Central memory CD8-positive, alpha-beta T cell (primary cell): ENCODE results near the gene CD33.
"Not testable (repeated sequence)": the region's sequence is repeated elsewhere in the genome, so short reads cannot be mapped to it uniquely, and the experiment has no call there.

ENCODE experiments used
- ATAC-seq: fragments of 150-1000 bp; cut with Tn5 transposase; replicated peaks from 2 replicates; pipeline ENCODE4 v1.10.0; 2022; ENCODE audit warnings: mild to moderate bottlenecking, moderate FRiP score, moderate number of reproducible peaks; ENCODE audit not compliant: poor library complexity, severe bottlenecking; ENCODE audit errors: extremely low read depth
- DNase-seq, 2 donors: peaks; one replicate each; pipeline ENCODE4 v3.0.0; 2021; ENCODE audit warnings: low spot score in 2 of 2
- H3K27ac Mint-ChIP-seq: one replicate; pipeline ENCODE4 v1.8.0; 2022; ENCODE audit warnings: low read depth, mild to moderate bottlenecking, moderate library complexity, mixed read lengths
- H3K27me3 Mint-ChIP-seq: one replicate; pipeline ENCODE4 v1.8.0; 2022; ENCODE audit warnings: mixed read lengths
- H3K36me3 Mint-ChIP-seq: one replicate; pipeline ENCODE4 v1.8.0; 2022; ENCODE audit warnings: mild to moderate bottlenecking, moderate library complexity, mixed read lengths; ENCODE audit not compliant: insufficient read depth
- H3K4me1 Mint-ChIP-seq: one replicate; pipeline ENCODE4 v1.8.0; 2022; ENCODE audit warnings: mixed read lengths
- H3K4me3 Mint-ChIP-seq: one replicate; pipeline ENCODE4 v1.8.0; 2022; ENCODE audit warnings: mild to moderate bottlenecking, moderate library complexity, mixed read lengths
- H3K9me3 Mint-ChIP-seq: one replicate; pipeline ENCODE4 v1.8.0; 2022; ENCODE audit warnings: mixed read lengths

Gene CD33

DNA sequence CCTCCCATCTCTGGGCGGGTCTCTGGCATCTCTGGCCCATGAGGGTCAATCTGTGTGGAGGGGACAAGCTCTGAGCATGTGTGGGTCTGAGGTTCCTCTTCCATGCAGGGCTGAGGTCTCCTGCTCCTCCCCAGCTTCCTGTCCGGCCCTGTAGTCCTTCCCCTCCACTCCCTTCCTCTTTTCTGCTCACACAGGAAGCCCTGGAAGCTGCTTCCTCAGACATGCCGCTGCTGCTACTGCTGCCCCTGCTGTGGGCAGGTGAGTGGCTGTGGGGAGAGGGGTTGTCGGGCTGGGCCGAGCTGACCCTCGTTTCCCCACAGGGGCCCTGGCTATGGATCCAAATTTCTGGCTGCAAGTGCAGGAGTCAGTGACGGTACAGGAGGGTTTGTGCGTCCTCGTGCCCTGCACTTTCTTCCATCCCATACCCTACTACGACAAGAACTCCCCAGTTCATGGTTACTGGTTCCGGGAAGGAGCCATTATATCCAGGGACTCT is at the start of gene CD33:
CD33 (plus strand) TSS at position 183 of the 496 bp plus-strand sequence; CDS start at position 222, 39 bp downstream.
- H3K36me3 Mint-ChIP-seq, ATAC-seq, DNase-seq, H3K4me1 Mint-ChIP-seq, H3K27ac Mint-ChIP-seq, H3K4me3 Mint-ChIP-seq, H3K9me3 Mint-ChIP-seq: not testable (repeated sequence)
- peaks cover 78% of the 10 kb centered on the region for H3K27me3 Mint-ChIP-seq

DNA sequence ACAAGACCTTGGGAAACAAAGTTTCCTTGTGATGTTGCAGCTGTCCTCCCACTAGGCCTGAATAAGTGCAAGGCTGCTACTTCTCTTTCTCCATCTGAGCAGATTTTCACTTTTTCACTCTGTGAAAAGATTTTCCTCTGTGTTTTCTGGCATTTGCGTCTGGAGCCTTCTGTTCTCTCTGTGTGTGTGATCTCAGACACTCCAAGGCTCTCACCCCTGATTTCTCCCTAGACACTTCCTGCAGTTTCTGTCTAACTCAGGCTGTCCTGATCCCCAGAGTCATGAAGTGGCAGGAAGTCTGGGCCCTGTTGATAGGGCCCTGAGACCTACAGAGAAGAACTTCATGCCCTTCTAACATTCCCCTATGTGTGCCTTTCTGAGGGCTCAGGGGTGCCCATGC is 45.6 kb upstream of the CD33 start:
- Mint-ChIP-seq H3K4me1 (peaks cover 8% of the 10 kb centered on the region), H3K4me3 (no peak overlapping the region), H3K36me3 (peaks cover 1% of the 10 kb centered on the region), H3K27me3 (peaks cover 9% of the 10 kb centered on the region), H3K27ac (no peak overlapping the region), H3K9me3 (no peaks in the 10 kb centered on the region)
- ATAC-seq (no peak), DNase-seq (no peak)

DNA sequence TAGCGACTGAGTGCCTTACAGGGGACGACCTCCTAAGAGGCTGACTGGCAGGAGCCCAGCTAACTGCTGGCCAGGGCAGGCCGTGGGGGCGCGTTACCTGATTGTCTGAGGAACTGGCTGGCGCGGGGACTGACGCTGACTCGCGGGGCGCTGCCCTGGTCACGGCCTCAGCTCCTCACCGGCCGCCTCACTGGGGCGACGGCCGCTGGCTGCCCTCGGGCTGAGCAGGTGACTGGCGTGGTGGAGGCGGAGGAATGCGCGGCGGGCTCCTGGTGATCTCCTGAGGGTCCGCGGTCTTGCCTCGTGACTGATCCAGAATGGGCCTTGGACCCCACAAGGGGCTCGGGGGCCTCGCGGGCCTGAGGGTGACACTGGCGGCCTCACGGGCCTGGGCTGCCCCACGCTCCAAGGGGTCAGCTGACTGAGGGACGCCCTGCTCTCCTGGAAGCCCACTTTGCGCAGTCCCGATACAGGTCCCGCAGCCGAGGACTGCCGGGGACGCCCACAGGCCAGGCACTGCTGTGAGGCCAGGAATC is 43.4 kb upstream of the CD33 start:
- Mint-ChIP-seq H3K4me1 (peaks cover 9% of the 10 kb centered on the region), H3K9me3 (no peaks in the 10 kb centered on the region), H3K36me3 (peaks cover 2% of the 10 kb centered on the region), H3K4me3 (no peak overlapping the region), H3K27me3 (peaks cover 31% of the 10 kb centered on the region), H3K27ac (no peak overlapping the region)
- no peak for DNase-seq
- no peak for ATAC-seq

GRCh38 chr19:51181913-51182419 is 42.9 kb upstream of the CD33 start:
- no peak for ATAC-seq
- peaks cover 9% of the 10 kb centered on the region for H3K4me1 Mint-ChIP-seq

GRCh38 chr19:51183629-51184028 is 41.3 kb upstream of the CD33 start:
- peak overlapping the region; percentile 38 for H3K27ac Mint-ChIP-seq
- ATAC-seq (no peak), DNase-seq (no peak)
- H3K4me1 Mint-ChIP-seq, result peaks cover 9% of the 10 kb centered on the region
- H3K9me3 Mint-ChIP-seq, result no peaks in the 10 kb centered on the region
- H3K4me3 Mint-ChIP-seq, result peak overlapping the region; percentile 52
- H3K27me3 Mint-ChIP-seq, result peaks cover 43% of the 10 kb centered on the region
- peaks cover 2% of the 10 kb centered on the region for H3K36me3 Mint-ChIP-seq

More at GRCh38 chr19:51181913-51182419, 42.9 kb upstream of the CD33 start:
- Mint-ChIP-seq H3K27me3 (peaks cover 33% of the 10 kb centered on the region), H3K9me3 (no peaks in the 10 kb centered on the region), H3K27ac (no peak overlapping the region), H3K4me3 (no peak overlapping the region), H3K36me3 (peaks cover 3% of the 10 kb centered on the region)
- no peak for DNase-seq

- Mint-ChIP-seq H3K4me1 (peaks cover 9% of the 10 kb centered on the region), H3K27me3 (peaks cover 43% of the 10 kb centered on the region), H3K36me3 (peaks cover 1% of the 10 kb centered on the region), H3K27ac (no peak overlapping the region), H3K4me3 (no peak overlapping the region), H3K9me3 (no peaks in the 10 kb centered on the region)
- no peak for ATAC-seq
- no peak for DNase-seq
Measured at GRCh38 chr19:51185069-51185867, 39.6 kb upstream of the CD33 start.

- no peak overlapping the region for H3K27ac Mint-ChIP-seq
Measured at GRCh38 chr19:51185868-51186215, 39.0 kb upstream of the CD33 start.

GRCh38 chr19:51186323-51186722 is 38.6 kb upstream of the CD33 start:
- Mint-ChIP-seq H3K27me3 (peaks cover 43% of the 10 kb centered on the region), H3K9me3 (no peaks in the 10 kb centered on the region), H3K27ac (no peak overlapping the region), H3K36me3 (peaks cover 1% of the 10 kb centered on the region), H3K4me1 (peaks cover 9% of the 10 kb centered on the region), H3K4me3 (no peak overlapping the region)
- no peak for ATAC-seq
- no peak for DNase-seq

More at GRCh38 chr19:51185868-51186215, 39.0 kb upstream of the CD33 start:
- Mint-ChIP-seq H3K4me1 (peaks cover 9% of the 10 kb centered on the region), H3K27me3 (peaks cover 43% of the 10 kb centered on the region), H3K36me3 (peaks cover 1% of the 10 kb centered on the region), H3K4me3 (no peak overlapping the region), H3K9me3 (no peaks in the 10 kb centered on the region)
- ATAC-seq (no peak), DNase-seq (no peak)

GRCh38 chr19:51187395-51188226 is 37.3 kb upstream of the CD33 start:
- Mint-ChIP-seq H3K9me3 (no peaks in the 10 kb centered on the region), H3K36me3 (peaks cover 1% of the 10 kb centered on the region), H3K4me1 (peaks cover 9% of the 10 kb centered on the region), H3K4me3 (no peak overlapping the region), H3K27ac (no peak overlapping the region), H3K27me3 (peaks cover 43% of the 10 kb centered on the region)
- ATAC-seq, result no peak
- no peak for DNase-seq

GRCh38 chr19:51188227-51188559 is 36.7 kb upstream of the CD33 start:
- ATAC-seq, result no peak
- no peak overlapping the region for H3K27ac Mint-ChIP-seq
- peaks cover 9% of the 10 kb centered on the region for H3K4me1 Mint-ChIP-seq
- H3K36me3 Mint-ChIP-seq, result peaks cover 1% of the 10 kb centered on the region
- DNase-seq, result no peak
- no peak overlapping the region for H3K4me3 Mint-ChIP-seq
- H3K9me3 Mint-ChIP-seq, result no peaks in the 10 kb centered on the region
- peaks cover 43% of the 10 kb centered on the region for H3K27me3 Mint-ChIP-seq

GRCh38 chr19:51192689-51193088 is 32.2 kb upstream of the CD33 start:
- H3K36me3 Mint-ChIP-seq, result no peaks in the 10 kb centered on the region
- DNase-seq (no peak), ATAC-seq (no peak)
- H3K9me3 Mint-ChIP-seq, result no peaks in the 10 kb centered on the region
- no peak overlapping the region for H3K4me3 Mint-ChIP-seq
- peaks cover 7% of the 10 kb centered on the region for H3K4me1 Mint-ChIP-seq
- peaks cover 6% of the 10 kb centered on the region for H3K27me3 Mint-ChIP-seq
- no peak overlapping the region for H3K27ac Mint-ChIP-seq

GRCh38 chr19:51194527-51195315 is 30.2 kb upstream of the CD33 start:
- no peak overlapping the region for H3K4me3 Mint-ChIP-seq
- H3K4me1 Mint-ChIP-seq, result peaks cover 7% of the 10 kb centered on the region
- ATAC-seq (peak; percentile 100), DNase-seq (peak in 1 of 2 donors; percentile 13)
- peaks cover 14% of the 10 kb centered on the region for H3K27me3 Mint-ChIP-seq
- no peaks in the 10 kb centered on the region for H3K9me3 Mint-ChIP-seq
- no peak overlapping the region for H3K27ac Mint-ChIP-seq
- H3K36me3 Mint-ChIP-seq, result no peaks in the 10 kb centered on the region
